Measurements from ENCODE around the gene MBD6.

The MBD6 gene

GRCh38 chr12:57475271-57476161 is 47.1 kb upstream of the MBD6 start:
- peak overlapping the region; percentile 25 for H3K4me3 ChIP-seq (ENCODE audit: low read depth, low read length)
- POLR2A ChIA-PET = interaction anchor here (0.9 to 1.2 kb wide), 2 partner anchors 12 to 45 kb away, joined by 3 read pairs; partner anchors contain the start of gene DDIT3
- CTCF ChIA-PET = interaction anchor here (0.9 to 20.7 kb wide), 4 partner anchors 12 to 21 kb away, joined by 3 to 321 read pairs (median 6); partner anchors contain the start of genes GLI1 and INHBE
- no peak for TF ChIP-seq CTCF (IDR thresholded peaks at IDR 0.05; ENCODE audit: insufficient read depth, low read length, missing control alignments)
- no peak for DNase-seq (ENCODE audit: low read depth, low spot score)

DNA sequence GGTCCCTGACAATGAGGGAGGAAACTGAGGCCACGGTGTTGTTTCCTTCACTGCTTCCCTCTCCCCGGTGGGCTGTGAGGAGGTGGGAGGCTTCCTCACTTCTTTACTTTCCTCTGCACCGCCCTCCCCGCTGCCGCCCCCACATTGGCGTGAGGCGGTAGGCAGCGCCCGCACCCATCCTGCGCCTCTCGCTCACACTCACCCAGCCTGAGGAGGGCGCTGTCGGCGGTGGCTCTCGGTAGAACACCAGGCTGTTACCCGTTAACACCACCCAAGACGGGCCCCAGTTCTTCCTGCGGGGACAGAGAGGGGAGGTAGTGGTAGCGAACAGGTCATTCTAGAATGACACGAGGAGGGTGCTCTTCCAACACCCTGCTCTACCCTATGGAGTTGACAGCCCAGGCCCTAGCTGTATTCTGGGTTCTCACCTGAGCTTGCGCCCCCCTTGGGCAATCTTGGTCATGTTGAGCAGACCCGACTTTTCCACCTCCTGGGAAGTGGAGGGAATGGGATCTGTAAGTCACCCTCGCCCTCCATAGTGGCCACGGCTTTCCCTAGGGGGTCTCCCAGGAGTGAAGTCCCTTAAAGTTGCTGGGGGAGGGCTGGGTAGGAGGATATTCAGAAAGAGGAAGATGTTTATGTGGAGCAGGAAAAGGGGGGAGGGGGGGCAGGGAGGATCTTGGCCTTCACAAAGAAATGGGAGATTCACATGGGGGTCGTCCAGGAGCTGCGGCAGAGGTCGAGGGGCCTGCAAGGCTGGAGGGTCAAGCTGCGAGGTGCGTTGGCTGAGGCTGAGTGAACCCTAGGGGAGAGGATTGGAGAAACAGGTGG is 46.2 kb upstream of the MBD6 start:
- POLR2A ChIA-PET = interaction anchor here (1.2 kb wide), 1 partner anchor 44 kb away, joined by 3 read pairs; the partner anchor contains the start of gene DDIT3
- TF ChIP-seq CTCF (IDR thresholded peaks at IDR 0.05; ENCODE audit: insufficient read depth, low read length, missing control alignments) = no peak
- CTCF ChIA-PET = interaction anchor here (0.7 to 20.7 kb wide), 3 partner anchors 14 to 57 kb away, joined by 3 to 321 read pairs (median 4); partner anchors contain the start of gene GLI1
- no peak for DNase-seq (ENCODE audit: low read depth, low spot score)
- peak overlapping the region; percentile 25; the same call in 1 of the 2 replicates for H3K4me3 ChIP-seq (ENCODE audit: low read depth, low read length)

GRCh38 chr12:57476993-57477709 is 45.5 kb upstream of the MBD6 start:
- H3K4me3 ChIP-seq (ENCODE audit: low read depth, low read length) = no peak overlapping the region
- TF ChIP-seq CTCF (IDR thresholded peaks at IDR 0.05; ENCODE audit: insufficient read depth, low read length, missing control alignments) = no peak
- ChIA-PET CTCF (interaction anchor here (0.7 to 20.7 kb wide), 2 partner anchors 15 to 56 kb away, joined by 3 to 321 read pairs; partner anchors contain the start of gene GLI1), POLR2A (no interaction called here)
- DNase-seq (ENCODE audit: low read depth, low spot score) = no peak

GRCh38 chr12:57477710-57478681 is 44.6 kb upstream of the MBD6 start:
- no peak overlapping the region for H3K4me3 ChIP-seq (ENCODE audit: low read depth, low read length)
- DNase-seq (ENCODE audit: low read depth, low spot score) = no peak
- TF ChIP-seq CTCF (IDR thresholded peaks at IDR 0.05; ENCODE audit: insufficient read depth, low read length, missing control alignments) = no peak
- CTCF ChIA-PET = interaction anchor here (0.9 to 20.7 kb wide), 2 partner anchors 16 to 23 kb away, joined by 3 to 321 read pairs; partner anchors contain the start of genes GLI1 and INHBE
- POLR2A ChIA-PET = no interaction called here

- CTCF ChIA-PET = interaction anchor here (0.9 to 20.7 kb wide), 2 partner anchors 17 to 24 kb away, joined by 3 to 321 read pairs; partner anchors contain the start of genes GLI1 and INHBE
Measured at GRCh38 chr12:57479043-57479375, 43.6 kb upstream of the MBD6 start.

More at GRCh38 chr12:57479043-57479375, 43.6 kb upstream of the MBD6 start:
- H3K4me3 ChIP-seq (ENCODE audit: low read depth, low read length) = no peak overlapping the region
- TF ChIP-seq CTCF (IDR thresholded peaks at IDR 0.05; ENCODE audit: insufficient read depth, low read length, missing control alignments) = no peak
- POLR2A ChIA-PET = no interaction called here
- DNase-seq (ENCODE audit: low read depth, low spot score) = no peak

Data from AG04449 (cell line).